SK-N-SH (cell line): ENCODE results near the gene WNT5A. TPM values are rescaled to one million over a fixed set of nuclear protein-coding genes. Genes with fewer than 3 reads are reported as not detected.

ENCODE experiments used
- CTCF ChIA-PET: fragments of 300-600, 350-600 bp; formaldehyde crosslinking; extraction: SDS; loops from one replicate; lab custom pipeline; 2021; lab: Yijun Ruan, JAX
- POLR2A ChIA-PET: fragments of 350-600 bp; sonication (Branson Sonifier 250); formaldehyde crosslinking; extraction: SDS; loops from one replicate; lab custom pipeline; 2020; ENCODE audit warnings: antibody characterized with exemption, inconsistent platforms; lab: Yijun Ruan, JAX
- DNase-seq: peaks from one replicate; pipeline ENCODE4 v3.0.0; 2012
- H2AFZ ChIP-seq: fragments of 200-600 bp; sonication (generic); 2 replicates; pipeline ENCODE4 v1.8.1; 2016; ENCODE audit warnings: antibody characterized with exemption, mild to moderate bottlenecking, low read depth
- H3F3A ChIP-seq: fragments of 200-600 bp; sonication (generic); replicated peaks from 2 replicates; pipeline ENCODE3; 2016; ENCODE audit warnings: antibody characterized with exemption, mild to moderate bottlenecking; ENCODE audit not compliant: insufficient read depth
- H3K27ac ChIP-seq, 2 experiments: fragments of 200-500 bp in 1 of 2; fragments of 200-600 bp in 1 of 2; sonication (Bioruptor generic) in 1 of 2; sonication (generic), shearing (Covaris generic) in 1 of 2; 2 replicates each; pipeline versions ENCODE4 v1.5.1 to v1.6.1; 2014 to 2016; ENCODE audit warnings: low read depth in 2 of 2, inconsistent platforms in 1 of 2, low read length in 1 of 2, mild to moderate bottlenecking in 1 of 2, mixed read lengths in 1 of 2
- H3K27me3 ChIP-seq: fragments of 200-600 bp; sonication (generic), shearing (Covaris generic); 2 replicates; pipeline ENCODE4 v1.6.1; 2016; ENCODE audit warnings: mixed run types; ENCODE audit not compliant: insufficient read depth
- H3K36me3 ChIP-seq, 2 experiments: fragments of 200-500 bp in 1 of 2; fragments of 200-600 bp in 1 of 2; sonication (Bioruptor generic) in 1 of 2; sonication (generic) in 1 of 2; replicated peaks in 1 of 2; 2 replicates each; pipeline versions ENCODE3 to v1.5.1; 2014 to 2016; ENCODE audit warnings: low read length in 1 of 2, mild to moderate bottlenecking in 1 of 2; ENCODE audit not compliant: insufficient read depth in 2 of 2, control insufficient read depth in 1 of 2
- H3K4me1 ChIP-seq, 2 experiments: fragments of 200-500 bp in 1 of 2; fragments of 200-600 bp in 1 of 2; sonication (Bioruptor generic) in 1 of 2; sonication (generic), shearing (Covaris generic) in 1 of 2; 2 replicates each; pipeline versions ENCODE4 v1.5.1 to v1.6.1; 2014 to 2016; ENCODE audit warnings: low read depth in 1 of 2, low read length in 1 of 2, mixed run types in 1 of 2; ENCODE audit not compliant: insufficient read depth in 2 of 2, control insufficient read depth in 1 of 2
- H3K4me2 ChIP-seq: fragments of 200-600 bp; sonication (generic), shearing (Covaris generic); 2 replicates; pipeline ENCODE4 v1.6.1; 2017; ENCODE audit warnings: mixed run types
- H3K4me3 ChIP-seq, 2 experiments: fragments of 200-500 bp in 1 of 2; fragments of 200-600 bp in 1 of 2; sonication (Bioruptor generic) in 1 of 2; sonication (generic), shearing (Covaris generic) in 1 of 2; 2 replicates each; pipeline versions ENCODE4 v1.5.1 to v1.8.1; 2014 to 2016; ENCODE audit warnings: low read depth in 2 of 2, inconsistent platforms in 1 of 2, low read length in 1 of 2, mild to moderate bottlenecking in 1 of 2, mixed read lengths in 1 of 2, moderate library complexity in 1 of 2
- H3K79me2 ChIP-seq: fragments of 200-600 bp; sonication (generic); 2 replicates; pipeline ENCODE4 v1.8.1; 2017; ENCODE audit warnings: mild to moderate bottlenecking; ENCODE audit not compliant: insufficient read depth
- H3K9ac ChIP-seq: fragments of 200-600 bp; sonication (generic); 2 replicates; pipeline ENCODE4 v1.6.1; 2017; ENCODE audit warnings: mixed run types
- H3K9me2 ChIP-seq: fragments of 200-600 bp; sonication (generic); 2 replicates; pipeline ENCODE4 v1.6.1; 2017; ENCODE audit warnings: mixed run types
- H3K9me3 ChIP-seq: fragments of 200-600 bp; sonication (generic); 2 replicates; pipeline ENCODE4 v1.6.1; 2017; ENCODE audit warnings: mixed run types, mild to moderate bottlenecking, moderate library complexity
- H4K20me1 ChIP-seq: fragments of 200-600 bp; sonication (generic); 2 replicates; pipeline ENCODE4 v1.6.1; 2017; ENCODE audit warnings: mild to moderate bottlenecking, mixed run types; ENCODE audit not compliant: insufficient read depth
- CHD2 ChIP-seq: fragments of 150-350 bp; IDR thresholded peaks from 2 replicates; pipeline ENCODE4 v1.6.1; 2018; ENCODE audit warnings: low read length; ENCODE audit not compliant: partially characterized antibody
- CTCF ChIP-seq: fragments of 200-600 bp; sonication (generic); IDR thresholded peaks from 2 replicates; pipeline ENCODE4 v1.6.1; 2017; ENCODE audit warnings: antibody characterized with exemption, mild to moderate bottlenecking, moderate library complexity
- ELF1 ChIP-seq: IDR thresholded peaks from 2 replicates; pipeline ENCODE4 v1.4.0; 2012
- EZH2phosphoT487 ChIP-seq: fragments of 200-600 bp; sonication (generic); IDR thresholded peaks from 2 replicates; pipeline ENCODE4 v1.6.1; 2017; ENCODE audit warnings: low read depth, mixed run types, mild to moderate bottlenecking, antibody characterized with exemption, moderate library complexity, borderline replicate concordance
- FOSL2 ChIP-seq: IDR thresholded peaks from 2 replicates; pipeline ENCODE4 v1.4.0; 2012; ENCODE audit warnings: low read depth, mild to moderate bottlenecking, moderate library complexity, borderline replicate concordance
- FOXJ3 ChIP-seq: sonication (generic); formaldehyde crosslinking; IDR thresholded peaks from 2 replicates; pipeline ENCODE4 v1.5.1; 2020; ENCODE audit warnings: mild to moderate bottlenecking, missing genetic modification reagents
- FOXM1 ChIP-seq: IDR thresholded peaks from 2 replicates; pipeline ENCODE4 v1.4.0; 2012; ENCODE audit warnings: low read depth, mild to moderate bottlenecking
- GATA2 ChIP-seq: sonication (generic); formaldehyde crosslinking; IDR thresholded peaks from 2 replicates; pipeline ENCODE4 v1.5.0; 2020; ENCODE audit warnings: mild to moderate bottlenecking, missing genetic modification reagents
- IRF3 ChIP-seq: fragments of 150-350 bp; IDR thresholded peaks from 2 replicates; pipeline ENCODE4 v1.6.1; 2016; ENCODE audit warnings: mild to moderate bottlenecking, low read depth, low read length
- MEF2A ChIP-seq: IDR thresholded peaks from 2 replicates; pipeline ENCODE4 v1.4.0; 2012; ENCODE audit warnings: low read depth, borderline replicate concordance
- MXI1 ChIP-seq: IDR thresholded peaks from 2 replicates; pipeline ENCODE4 v1.6.1; 2012; ENCODE audit warnings: mild to moderate bottlenecking, low read depth, low read length, improper control_type of control experiment
- NFIC ChIP-seq: IDR thresholded peaks from 2 replicates; pipeline ENCODE4 v1.4.0; 2012; ENCODE audit warnings: borderline replicate concordance
- POLR2AphosphoS5 ChIP-seq: IDR thresholded peaks from 2 replicates; pipeline ENCODE4 v1.6.1; 2012; ENCODE audit warnings: low read depth, low read length
- RAD21 ChIP-seq: IDR thresholded peaks from 2 replicates; pipeline ENCODE4 v1.6.1; 2012; ENCODE audit warnings: mild to moderate bottlenecking, low read length
- RCOR1 ChIP-seq: fragments of 150-350 bp; IDR thresholded peaks from 2 replicates; pipeline ENCODE4 v1.6.1; 2017; ENCODE audit warnings: antibody characterized with exemption, low read length
- RFX5 ChIP-seq: IDR thresholded peaks from 2 replicates; pipeline ENCODE4 v1.6.1; 2012; ENCODE audit warnings: mild to moderate bottlenecking, improper control_type of control experiment, low read length
- RXRA ChIP-seq: IDR thresholded peaks from 2 replicates; pipeline ENCODE4 v1.4.0; 2012; ENCODE audit warnings: low read depth, mild to moderate bottlenecking, borderline replicate concordance
- SIN3A ChIP-seq: IDR thresholded peaks from 2 replicates; pipeline ENCODE4 v1.6.1; 2012; ENCODE audit warnings: low read depth, mild to moderate bottlenecking, low read length, moderate library complexity, borderline replicate concordance
- SMC3 ChIP-seq: IDR thresholded peaks from 2 replicates; pipeline ENCODE4 v1.6.1; 2012; ENCODE audit warnings: low read depth, low read length, improper control_type of control experiment
- TCF12 ChIP-seq: IDR thresholded peaks from 2 replicates; pipeline ENCODE4 v1.4.0; 2012
- WGBS: methylation state at CpG from one replicate; pipeline ENCODE4 v1.1.6; 2017; ENCODE audit warnings: low lambda C conversion rate; 5-methylcytosine and 5-hydroxymethylcytosine counted together
- polyA plus RNA-seq, 3 experiments: library from polyadenylated mRNA; depleted of rRNA; stranded (reverse); fragments of >200 nt; gene quantifications; 2 replicates each; pipeline ENCODE4 v1.2.3, GENCODE V29; 2012
- TF ChIP-seq, protein P1 (sequence below): IDR thresholded peaks from 2 replicates; pipeline ENCODE4 v1.6.1; 2012; ENCODE audit warnings: mild to moderate bottlenecking, low read depth, low read length, moderate library complexity

WNT5A gene
- polyA plus RNA-seq, 1 of the 3 experiments (the other 2 are of a cell fraction), result 30.7 TPM

DNA sequence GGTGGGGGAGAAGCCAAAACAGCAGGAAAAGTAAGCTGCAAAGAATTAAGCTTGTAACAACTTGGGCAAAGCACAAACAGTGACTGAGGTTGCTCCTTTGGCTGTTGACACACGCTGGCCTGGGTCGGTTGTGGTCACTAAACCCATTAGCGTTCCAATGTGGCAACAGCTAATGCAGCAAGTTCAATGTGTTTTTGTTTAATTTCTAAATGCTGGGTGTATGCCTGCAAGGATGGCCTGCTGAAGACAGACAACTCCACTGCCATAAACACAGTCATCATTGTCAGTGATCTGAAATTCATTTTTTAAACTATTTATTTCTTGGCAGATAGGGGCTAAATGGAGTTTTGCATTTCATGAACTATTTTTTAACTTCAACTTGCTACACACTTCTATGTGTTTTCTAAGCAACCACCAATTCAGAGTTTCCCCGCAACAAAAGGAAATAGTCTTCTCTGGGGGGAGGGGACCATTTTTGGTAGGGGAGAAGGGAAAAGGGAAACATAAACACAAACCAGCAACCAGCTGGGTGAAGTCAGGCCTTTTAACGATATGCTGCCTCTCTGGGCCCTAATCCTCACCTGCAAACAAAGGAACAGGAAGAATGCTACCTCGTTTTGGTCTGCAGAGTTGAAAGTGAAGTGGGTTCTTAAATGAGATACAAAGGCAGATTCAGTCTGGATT is 34.8 kb upstream of the WNT5A start:
- no peaks in the 10 kb centered on the region for H3K79me2 ChIP-seq
- H3K4me1 ChIP-seq, result peaks cover 3 to 8% of the 10 kb centered on the region in 2 experiments; a peak in 2 of 4 replicates
- ChIA-PET CTCF (interaction anchor here (0.9 to 1.6 kb wide), 2 partner anchors 9 to 11 kb away, joined by 3 read pairs; no protein-coding TSS in a partner anchor), POLR2A (no interaction called here)
- DNase-seq, result no peak
- H2AFZ ChIP-seq, result no peak overlapping the region
- no peak for TF ChIP-seq EZH2phosphoT487
- no peak for TF ChIP-seq RXRA
- TF ChIP-seq SMC3, result no peak
- no peak for TF ChIP-seq CHD2
- no peak for TF ChIP-seq RAD21
- no peak for TF ChIP-seq RFX5
- no peak for TF ChIP-seq IRF3
- no peak for TF ChIP-seq ELF1
- no peak for TF ChIP-seq GATA2 (CRISPR knock-in tag)
- no peak for TF ChIP-seq CTCF
- H3K9me2 ChIP-seq, result no peaks in the 10 kb centered on the region
- no peaks in the 10 kb centered on the region for H3K36me3 ChIP-seq
- 83% methylated on average over 6 of the region's 6 CpGs for WGBS
- H3K27ac ChIP-seq, result no peak overlapping the region
- H3K27me3 ChIP-seq, result no peaks in the 10 kb centered on the region
- no peaks in the 10 kb centered on the region for H4K20me1 ChIP-seq
- no peaks in the 10 kb centered on the region for H3K9me3 ChIP-seq
- H3K4me3 ChIP-seq, result no peak overlapping the region
- H3F3A ChIP-seq, result peaks cover 6% of the 10 kb centered on the region
- H3K9ac ChIP-seq, result no peak overlapping the region
- H3K4me2 ChIP-seq, result no peak overlapping the region

GRCh38 chr3:55521064-55521737 is 34.1 kb upstream of the WNT5A start:
- 82% methylated on average over 9 of the region's 9 CpGs for WGBS
- no peaks in the 10 kb centered on the region for H3K9me3 ChIP-seq
- H3K79me2 ChIP-seq, result no peaks in the 10 kb centered on the region
- no peak overlapping the region for H3K4me3 ChIP-seq
- no peaks in the 10 kb centered on the region for H4K20me1 ChIP-seq
- H3K36me3 ChIP-seq, result no peaks in the 10 kb centered on the region
- H2AFZ ChIP-seq, result no peak overlapping the region
- DNase-seq, result no peak
- H3K4me2 ChIP-seq, result no peak overlapping the region
- peaks cover 3 to 8% of the 10 kb centered on the region in 2 experiments; a peak in 2 of 4 replicates for H3K4me1 ChIP-seq
- no peaks in the 10 kb centered on the region for H3K9me2 ChIP-seq
- no peaks in the 10 kb centered on the region for H3K27me3 ChIP-seq
- H3F3A ChIP-seq, result peaks cover 6% of the 10 kb centered on the region
- ChIA-PET CTCF (interaction anchor here (0.9 to 1.6 kb wide), 3 partner anchors 8 to 340 kb away, joined by 3 read pairs; no protein-coding TSS in a partner anchor), POLR2A (no interaction called here)
- no peak overlapping the region for H3K27ac ChIP-seq
- no peak overlapping the region for H3K9ac ChIP-seq
- TF ChIP-seq, protein P1, sequence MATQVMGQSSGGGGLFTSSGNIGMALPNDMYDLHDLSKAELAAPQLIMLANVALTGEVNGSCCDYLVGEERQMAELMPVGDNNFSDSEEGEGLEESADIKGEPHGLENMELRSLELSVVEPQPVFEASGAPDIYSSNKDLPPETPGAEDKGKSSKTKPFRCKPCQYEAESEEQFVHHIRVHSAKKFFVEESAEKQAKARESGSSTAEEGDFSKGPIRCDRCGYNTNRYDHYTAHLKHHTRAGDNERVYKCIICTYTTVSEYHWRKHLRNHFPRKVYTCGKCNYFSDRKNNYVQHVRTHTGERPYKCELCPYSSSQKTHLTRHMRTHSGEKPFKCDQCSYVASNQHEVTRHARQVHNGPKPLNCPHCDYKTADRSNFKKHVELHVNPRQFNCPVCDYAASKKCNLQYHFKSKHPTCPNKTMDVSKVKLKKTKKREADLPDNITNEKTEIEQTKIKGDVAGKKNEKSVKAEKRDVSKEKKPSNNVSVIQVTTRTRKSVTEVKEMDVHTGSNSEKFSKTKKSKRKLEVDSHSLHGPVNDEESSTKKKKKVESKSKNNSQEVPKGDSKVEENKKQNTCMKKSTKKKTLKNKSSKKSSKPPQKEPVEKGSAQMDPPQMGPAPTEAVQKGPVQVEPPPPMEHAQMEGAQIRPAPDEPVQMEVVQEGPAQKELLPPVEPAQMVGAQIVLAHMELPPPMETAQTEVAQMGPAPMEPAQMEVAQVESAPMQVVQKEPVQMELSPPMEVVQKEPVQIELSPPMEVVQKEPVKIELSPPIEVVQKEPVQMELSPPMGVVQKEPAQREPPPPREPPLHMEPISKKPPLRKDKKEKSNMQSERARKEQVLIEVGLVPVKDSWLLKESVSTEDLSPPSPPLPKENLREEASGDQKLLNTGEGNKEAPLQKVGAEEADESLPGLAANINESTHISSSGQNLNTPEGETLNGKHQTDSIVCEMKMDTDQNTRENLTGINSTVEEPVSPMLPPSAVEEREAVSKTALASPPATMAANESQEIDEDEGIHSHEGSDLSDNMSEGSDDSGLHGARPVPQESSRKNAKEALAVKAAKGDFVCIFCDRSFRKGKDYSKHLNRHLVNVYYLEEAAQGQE, result no peak
- no peak for TF ChIP-seq ELF1
- no peak for TF ChIP-seq FOXM1
- TF ChIP-seq SIN3A, result no peak
- no peak for TF ChIP-seq FOSL2
- TF ChIP-seq POLR2AphosphoS5, result no peak
- TF ChIP-seq MEF2A, result no peak
- TF ChIP-seq EZH2phosphoT487, result no peak
- no peak for TF ChIP-seq NFIC
- TF ChIP-seq RCOR1, result no peak
- TF ChIP-seq FOXJ3 (CRISPR knock-in tag), result no peak
- no peak for TF ChIP-seq MXI1
- TF ChIP-seq RAD21, result no peak
- no peak for TF ChIP-seq TCF12
